ENCODE results near the gene GSC. TPM values are rescaled to one million over a fixed set of nuclear protein-coding genes. Genes with fewer than 3 reads are reported as not detected.

The GSC gene
- total RNA-seq, 1 donor from 2014 or later: 1.1 TPM

- no peaks in the 10 kb centered on the region for H3K36me3 ChIP-seq
- Mint-ChIP-seq H3K27me3 (ENCODE audit: insufficient read depth, low read depth) (peaks cover 77% of the 10 kb centered on the region), H3K4me1 (peaks cover 40% of the 10 kb centered on the region), H3K27ac (peak overlapping the region; percentile 84), H3K36me3 (no peaks in the 10 kb centered on the region), H3K4me3 (peak overlapping the region; percentile 67), H3K9me3 (no peaks in the 10 kb centered on the region)
- peak; percentile 79 for DNase-seq (ENCODE audit: low spot score)
- peaks cover 62% of the 10 kb centered on the region for H4K20me1 ChIP-seq (ENCODE audit: low read depth)
- peaks cover 72% of the 10 kb centered on the region for H3F3A ChIP-seq (ENCODE audit: low read depth)
- no peaks in the 10 kb centered on the region for H3K79me2 ChIP-seq (ENCODE audit: low read depth)
- peak overlapping the region; percentile 35 for H3K4me3 ChIP-seq
- no peak overlapping the region for H3K27ac ChIP-seq
- TF ChIP-seq CTCF (IDR thresholded peaks at IDR 0.05) (no peak), EZH2phosphoT487 (IDR thresholded peaks at IDR 0.05) (peak; percentile 94), EZH2 (IDR thresholded peaks at IDR 0.05) (peak; percentile 95)
- H3K4me2 ChIP-seq: peak overlapping the region; percentile 90
- H3K27me3 ChIP-seq: peaks cover 100% of the 10 kb centered on the region
- peaks cover 62% of the 10 kb centered on the region for H3K4me1 ChIP-seq
- no peak overlapping the region for H2AFZ ChIP-seq (replicated peaks)
- no peaks in the 10 kb centered on the region for H3K9me3 ChIP-seq (ENCODE audit: low read depth)
- no peak overlapping the region for H3K9ac ChIP-seq
These were observed 3.9 kb upstream of the GSC start for GRCh38 chr14:94773655-94774343.

GRCh38 chr14:94773061-94773648, 3.2 kb upstream of the GSC start:
- no peaks in the 10 kb centered on the region for H3K9me3 Mint-ChIP-seq
- Histone ChIP-seq H3K36me3 (no peaks in the 10 kb centered on the region), H3K9ac (no peak overlapping the region), H2AFZ (replicated peaks) (no peak overlapping the region), H3K9me3 (ENCODE audit: low read depth) (no peaks in the 10 kb centered on the region), H3K4me2 (peak overlapping the region; percentile 90), H3F3A (ENCODE audit: low read depth) (peaks cover 79% of the 10 kb centered on the region), H3K4me3 (peak overlapping the region; percentile 35), H4K20me1 (ENCODE audit: low read depth) (peaks cover 64% of the 10 kb centered on the region), H3K79me2 (ENCODE audit: low read depth) (no peaks in the 10 kb centered on the region), H3K4me1 (peaks cover 68% of the 10 kb centered on the region), H3K27ac (no peak overlapping the region), H3K27me3 (peaks cover 100% of the 10 kb centered on the region)
- H3K27ac Mint-ChIP-seq: no peak overlapping the region
- H3K27me3 Mint-ChIP-seq (ENCODE audit: insufficient read depth, low read depth): peaks cover 84% of the 10 kb centered on the region
- H3K4me1 Mint-ChIP-seq: peaks cover 43% of the 10 kb centered on the region
- peak; percentile 97 for TF ChIP-seq EZH2phosphoT487 (IDR thresholded peaks at IDR 0.05)
- no peak for TF ChIP-seq CTCF (IDR thresholded peaks at IDR 0.05)
- TF ChIP-seq EZH2 (IDR thresholded peaks at IDR 0.05): peak; percentile 97
- H3K4me3 Mint-ChIP-seq: peak overlapping the region; percentile 67
- peak; percentile 83 for DNase-seq (ENCODE audit: low spot score)
- H3K36me3 Mint-ChIP-seq: no peaks in the 10 kb centered on the region

GRCh38 chr14:94772548-94772947, 2.6 kb upstream of the GSC start:
- Histone ChIP-seq H3K4me1 (peaks cover 72% of the 10 kb centered on the region), H3K9me3 (ENCODE audit: low read depth) (no peaks in the 10 kb centered on the region), H2AFZ (replicated peaks) (no peak overlapping the region), H3K4me2 (peak overlapping the region; percentile 90), H4K20me1 (ENCODE audit: low read depth) (peaks cover 70% of the 10 kb centered on the region), H3K9ac (no peak overlapping the region), H3K4me3 (peak overlapping the region; percentile 35), H3K27ac (no peak overlapping the region), H3F3A (ENCODE audit: low read depth) (peaks cover 83% of the 10 kb centered on the region), H3K79me2 (ENCODE audit: low read depth) (no peaks in the 10 kb centered on the region), H3K36me3 (no peaks in the 10 kb centered on the region), H3K27me3 (peaks cover 100% of the 10 kb centered on the region)
- Mint-ChIP-seq H3K4me3 (peak overlapping the region; percentile 67), H3K4me1 (peaks cover 46% of the 10 kb centered on the region), H3K36me3 (no peaks in the 10 kb centered on the region), H3K27ac (no peak overlapping the region), H3K9me3 (no peaks in the 10 kb centered on the region), H3K27me3 (ENCODE audit: insufficient read depth, low read depth) (peaks cover 88% of the 10 kb centered on the region)
- DNase-seq (ENCODE audit: low spot score): peak; percentile 27
- no peak for TF ChIP-seq EZH2phosphoT487 (IDR thresholded peaks at IDR 0.05)
- no peak for TF ChIP-seq CTCF (IDR thresholded peaks at IDR 0.05)
- no peak for TF ChIP-seq EZH2 (IDR thresholded peaks at IDR 0.05)

Measured in neural progenitor cell (in vitro differentiated cells).